ENCODE data around the gene HIGD2A.

DNA sequence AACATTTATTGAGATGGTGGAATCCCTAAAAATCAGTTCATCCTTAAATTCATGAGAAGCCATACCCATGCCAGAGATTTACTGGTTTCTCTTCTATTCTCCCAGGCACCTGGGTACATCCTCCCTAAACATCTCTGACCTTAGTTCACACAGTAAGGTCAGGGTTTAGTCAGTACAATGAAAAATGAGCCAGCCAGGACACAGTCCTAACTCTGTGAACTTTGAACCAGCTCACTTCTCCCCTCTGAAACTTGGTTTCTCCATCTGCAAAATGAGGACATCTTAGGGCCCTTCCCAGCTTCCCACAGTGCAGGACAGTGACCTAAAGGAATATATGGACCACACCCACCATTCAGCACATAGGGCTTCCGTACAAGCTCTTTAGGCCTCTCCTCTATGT lies 2.1 kb upstream of the HIGD2A start:
- TF ChIP-seq YY1 (IDR thresholded peaks at IDR 0.05) (no peak), GABPA (IDR thresholded peaks at IDR 0.05 in 1 of 2, conservative IDR thresholded peaks at IDR 0.05 in 1 of 2) (no peak)
- TF ChIP-seq, protein P1, sequence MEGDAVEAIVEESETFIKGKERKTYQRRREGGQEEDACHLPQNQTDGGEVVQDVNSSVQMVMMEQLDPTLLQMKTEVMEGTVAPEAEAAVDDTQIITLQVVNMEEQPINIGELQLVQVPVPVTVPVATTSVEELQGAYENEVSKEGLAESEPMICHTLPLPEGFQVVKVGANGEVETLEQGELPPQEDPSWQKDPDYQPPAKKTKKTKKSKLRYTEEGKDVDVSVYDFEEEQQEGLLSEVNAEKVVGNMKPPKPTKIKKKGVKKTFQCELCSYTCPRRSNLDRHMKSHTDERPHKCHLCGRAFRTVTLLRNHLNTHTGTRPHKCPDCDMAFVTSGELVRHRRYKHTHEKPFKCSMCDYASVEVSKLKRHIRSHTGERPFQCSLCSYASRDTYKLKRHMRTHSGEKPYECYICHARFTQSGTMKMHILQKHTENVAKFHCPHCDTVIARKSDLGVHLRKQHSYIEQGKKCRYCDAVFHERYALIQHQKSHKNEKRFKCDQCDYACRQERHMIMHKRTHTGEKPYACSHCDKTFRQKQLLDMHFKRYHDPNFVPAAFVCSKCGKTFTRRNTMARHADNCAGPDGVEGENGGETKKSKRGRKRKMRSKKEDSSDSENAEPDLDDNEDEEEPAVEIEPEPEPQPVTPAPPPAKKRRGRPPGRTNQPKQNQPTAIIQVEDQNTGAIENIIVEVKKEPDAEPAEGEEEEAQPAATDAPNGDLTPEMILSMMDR (IDR thresholded peaks at IDR 0.05; ENCODE audit: low read depth, low read length, missing input control), result no peak

Data from liver (tissue), 3 donors.